Measurements from ENCODE around the gene BRF1. TPM values are rescaled to one million over a fixed set of nuclear protein-coding genes. Genes with fewer than 3 reads are reported as not detected.

BRF1 gene
- total and polyA plus RNA-seq, 2 of the 8 experiments (the other 6 are each of a cell fraction or from before 2014, with no cell fraction given): 7.7 to 18.3 TPM

DNA sequence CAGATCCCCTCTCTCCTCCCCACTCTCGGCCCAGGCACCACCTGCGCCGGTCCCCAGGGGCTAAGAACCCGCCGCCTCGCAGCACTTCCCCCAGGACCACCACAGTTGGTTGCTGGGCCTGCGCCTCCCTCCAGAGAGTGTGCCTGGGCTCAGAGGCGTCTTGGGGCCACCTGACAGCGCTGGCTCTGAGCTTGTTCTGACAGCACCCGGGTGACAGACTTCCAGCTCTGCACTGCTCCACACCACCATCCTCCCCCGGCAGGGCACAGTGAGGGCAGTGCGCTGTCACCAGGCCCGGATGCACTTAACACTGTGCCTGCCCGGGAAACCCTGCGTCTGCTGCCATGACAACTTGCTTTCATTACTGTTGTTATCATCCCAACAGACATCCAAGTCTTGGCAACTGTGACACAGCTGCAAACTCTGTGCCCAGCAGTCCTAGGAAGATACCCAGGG is 6.6 kb downstream of the BRF1 start:
- no peak for DNase-seq (ENCODE audit: low read depth in 1 of 2, low spot score in 2 of 2)
- CTCF ChIA-PET (ENCODE audit: partially characterized antibody): interaction anchor here (0.5 to 2.2 kb wide), 6 partner anchors 12 to 81 kb away, joined by 3 to 6 read pairs (median 4); no protein-coding TSS in a partner anchor
- TF ChIP-seq TAF1 (IDR thresholded peaks at IDR 0.05; ENCODE audit: low read depth, low read length): no peak
- TF ChIP-seq RAD21 (IDR thresholded peaks at IDR 0.05 in 1 of 2, conservative IDR thresholded peaks at IDR 0.05 in 1 of 2; ENCODE audit: low read depth in 2 of 2, low read length in 2 of 2): no peak
- TF ChIP-seq SUZ12 (IDR thresholded peaks at IDR 0.05; ENCODE audit: low read length): no peak
- TF ChIP-seq BRCA1 (IDR thresholded peaks at IDR 0.05; ENCODE audit: low read depth, low read length): no peak
- no peak for TF ChIP-seq KDM1A (IDR thresholded peaks at IDR 0.05; ENCODE audit: borderline replicate concordance, low read length)
- no peak for TF ChIP-seq YY1 (IDR thresholded peaks at IDR 0.05; ENCODE audit: low read depth, low read length)
- TF ChIP-seq NANOG (IDR thresholded peaks at IDR 0.05; ENCODE audit: insufficient read depth, low read depth, low read length, poor library complexity, severe bottlenecking): no peak
- no peak for TF ChIP-seq ZNF274 (IDR thresholded peaks at IDR 0.05; ENCODE audit: borderline replicate concordance, extremely low read depth, low read length)
- no peak for TF ChIP-seq HDAC2 (IDR thresholded peaks at IDR 0.05; ENCODE audit: borderline replicate concordance in 1 of 2, low read depth in 2 of 2, low read length in 2 of 2)
- no peak for TF ChIP-seq JUN (IDR thresholded peaks at IDR 0.05; ENCODE audit: low read depth, low read length)
- TF ChIP-seq TAF7 (optimal IDR thresholded peaks at IDR 0.05; ENCODE audit: borderline replicate concordance, low read depth, low read length): no peak
- TF ChIP-seq, protein P1, sequence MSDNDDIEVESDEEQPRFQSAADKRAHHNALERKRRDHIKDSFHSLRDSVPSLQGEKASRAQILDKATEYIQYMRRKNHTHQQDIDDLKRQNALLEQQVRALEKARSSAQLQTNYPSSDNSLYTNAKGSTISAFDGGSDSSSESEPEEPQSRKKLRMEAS (IDR thresholded peaks at IDR 0.05): no peak
- no peak for TF ChIP-seq KDM4A (IDR thresholded peaks at IDR 0.05; ENCODE audit: low read depth, low read length, severe bottlenecking)

More for the DNA sequence above, 6.6 kb downstream of the BRF1 start:
- H3K23ac ChIP-seq (ENCODE audit: insufficient read length): no peak overlapping the region
- H3K4me1 ChIP-seq (replicated peaks in 1 of 4; ENCODE audit: control insufficient read depth in 3 of 4, insufficient read depth in 4 of 4, low read length in 3 of 4): no peaks in the 10 kb centered on the region
- FAIRE-seq: no peak
- H3K14ac ChIP-seq (ENCODE audit: insufficient read length): no peak overlapping the region
- H4K8ac ChIP-seq (ENCODE audit: extremely low read depth, insufficient read depth, low read length): no peak overlapping the region
- H2AK5ac ChIP-seq (ENCODE audit: low read depth, low read length): no peak overlapping the region
- peaks cover 0 to 31% of the 10 kb centered on the region in 2 experiments; a peak in 2 of 4 replicates for H3K79me2 ChIP-seq (ENCODE audit: control insufficient read depth in 1 of 2, insufficient read depth in 2 of 2, low read length in 2 of 2)
- no peak overlapping the region for H3K18ac ChIP-seq (ENCODE audit: extremely low read depth, low read length)
- H2BK120ac ChIP-seq (replicated peaks; ENCODE audit: low read depth, low read length): no peak overlapping the region
- H2BK5ac ChIP-seq (ENCODE audit: low read depth, low read length): peak overlapping the region; percentile 44; the same call in 1 of the 2 replicates
- H4K5ac ChIP-seq (ENCODE audit: insufficient read length, low read depth, low read length): no peak overlapping the region
- H4K91ac ChIP-seq (replicated peaks; ENCODE audit: insufficient read length, low read length): no peak overlapping the region
- H3K4me3 ChIP-seq (ENCODE audit: extremely low read depth in 1 of 4, insufficient read depth in 2 of 4, low read depth in 3 of 4, low read length in 4 of 4): no peak overlapping the region
- no peak overlapping the region for H2BK15ac ChIP-seq (ENCODE audit: low read length)
- no peak overlapping the region for H2BK12ac ChIP-seq (ENCODE audit: low read depth, low read length)
- no peaks in the 10 kb centered on the region for H3K27me3 ChIP-seq (replicated peaks in 1 of 4; ENCODE audit: control insufficient read depth in 3 of 4, extremely low read depth in 1 of 4, insufficient read depth in 3 of 4, low read length in 3 of 4)
- H3K4ac ChIP-seq (replicated peaks; ENCODE audit: insufficient read length, low read depth, low read length): no peak overlapping the region
- H4K20me1 ChIP-seq (replicated peaks in 1 of 2; ENCODE audit: control insufficient read depth in 1 of 2, insufficient read depth in 2 of 2, low read length in 2 of 2): peaks cover 4 to 20% of the 10 kb centered on the region in 2 experiments
- H3K23me2 ChIP-seq (ENCODE audit: low read depth, low read length): no peaks in the 10 kb centered on the region
- H2BK20ac ChIP-seq (ENCODE audit: low read length): no peak overlapping the region
- H3K9ac ChIP-seq (replicated peaks in 1 of 4; ENCODE audit: extremely low read depth in 1 of 4, low read depth in 3 of 4, low read length in 3 of 4): no peak overlapping the region; a peak in 2 of 7 replicates
- WGBS, 2 experiments (ENCODE audit: extremely low coverage in 1 of 2, insufficient coverage in 1 of 2, insufficient read length in 1 of 2, insufficient replicate concordance in 2 of 2, low coverage in 1 of 2, low lambda C conversion rate in 2 of 2, missing lambda C conversion rate in 1 of 2): 91% methylated on average over 15 of the region's 15 CpGs; no CpG with 5 or more reads in 1 of the 2 experiments
- H3K79me1 ChIP-seq (ENCODE audit: low read depth, low read length): peaks cover 8% of the 10 kb centered on the region
- H3K36me3 ChIP-seq (ENCODE audit: control insufficient read depth in 2 of 4, insufficient read depth in 4 of 4, low read length in 3 of 4): no peaks in the 10 kb centered on the region
- no peak overlapping the region for H3K4me2 ChIP-seq (ENCODE audit: insufficient read depth in 1 of 2, low read depth in 2 of 2, low read length in 2 of 2)
- no peak overlapping the region for H3K27ac ChIP-seq (ENCODE audit: low read depth, low read length)
- H3K9me3 ChIP-seq (ENCODE audit: insufficient read depth in 2 of 2, low read depth in 1 of 2, low read length in 1 of 2): no peaks in the 10 kb centered on the region
- H2AFZ ChIP-seq (ENCODE audit: low read length): no peak overlapping the region
- H3K56ac ChIP-seq (replicated peaks; ENCODE audit: insufficient read length, low read depth, low read length): no peak overlapping the region
- POLR2A ChIA-PET (ENCODE audit: partially characterized antibody): interaction anchor here (0.6 kb wide), 1 partner anchor 42 kb away, joined by 3 read pairs; no protein-coding TSS in a partner anchor
